RWPE2 (cell line): Measurements from ENCODE around the gene BTC.

Experiments used
- ATAC-seq: fragments of 200-7000 bp; cut with Tn5 transposase; 3 replicates; pipeline ENCODE4 v1.9.1; 2021; ENCODE audit warnings: low read depth
- DNase-seq: peaks from one replicate; pipeline ENCODE4 v3.0.0-alpha.2; 2020; ENCODE audit warnings: low spot score
- H3K27ac ChIP-seq: fragments of 450-650 bp; 2 replicates; pipeline ENCODE4 v1.5.1; 2017; ENCODE audit warnings: mild to moderate bottlenecking; ENCODE audit not compliant: poor library complexity, severe bottlenecking
- H3K27me3 ChIP-seq: fragments of 250-450 bp; sonication (Bioruptor Pico); 2 replicates; pipeline ENCODE4 v1.5.1; 2021; ENCODE audit warnings: mild to moderate bottlenecking, moderate library complexity; ENCODE audit not compliant: insufficient read depth, poor library complexity, severe bottlenecking
- H3K36me3 ChIP-seq: fragments of 250-450 bp; sonication (Bioruptor Pico); 2 replicates; pipeline ENCODE4 v1.5.1; 2020; ENCODE audit warnings: low read depth, mild to moderate bottlenecking, moderate library complexity
- H3K4me1 ChIP-seq: fragments of 250-450 bp; sonication (Bioruptor Pico); 2 replicates; pipeline ENCODE4 v1.5.1; 2021; ENCODE audit warnings: mild to moderate bottlenecking, moderate library complexity; ENCODE audit not compliant: insufficient read depth, poor library complexity, severe bottlenecking
- H3K4me3 ChIP-seq: fragments of 250-450 bp; sonication (Bioruptor Pico); 2 replicates; pipeline ENCODE4 v1.5.1; 2021; ENCODE audit warnings: mild to moderate bottlenecking, moderate library complexity; ENCODE audit not compliant: severe bottlenecking
- H3K9me3 ChIP-seq: fragments of 250-450 bp; sonication (Bioruptor Pico); 2 replicates; pipeline ENCODE4 v1.5.1; 2021; ENCODE audit warnings: mild to moderate bottlenecking, moderate library complexity; ENCODE audit not compliant: severe bottlenecking
- TF ChIP-seq, protein P1 (sequence below): fragments of 450-650 bp; IDR thresholded peaks from one replicate; pipeline ENCODE4 v1.5.1; 2017; ENCODE audit warnings: mild to moderate bottlenecking, moderate library complexity; ENCODE audit not compliant: poor library complexity, severe bottlenecking

BTC gene

GRCh38 chr4:74772783-74773182, 21.5 kb downstream of the BTC start:
- DNase-seq (no peak), ATAC-seq (no peak)
- peaks cover 3% of the 10 kb centered on the region for H3K4me1 ChIP-seq
- H3K27ac ChIP-seq, result no peak overlapping the region
- H3K4me3 ChIP-seq, result no peak overlapping the region
- H3K9me3 ChIP-seq, result no peaks in the 10 kb centered on the region
- TF ChIP-seq, protein P1, sequence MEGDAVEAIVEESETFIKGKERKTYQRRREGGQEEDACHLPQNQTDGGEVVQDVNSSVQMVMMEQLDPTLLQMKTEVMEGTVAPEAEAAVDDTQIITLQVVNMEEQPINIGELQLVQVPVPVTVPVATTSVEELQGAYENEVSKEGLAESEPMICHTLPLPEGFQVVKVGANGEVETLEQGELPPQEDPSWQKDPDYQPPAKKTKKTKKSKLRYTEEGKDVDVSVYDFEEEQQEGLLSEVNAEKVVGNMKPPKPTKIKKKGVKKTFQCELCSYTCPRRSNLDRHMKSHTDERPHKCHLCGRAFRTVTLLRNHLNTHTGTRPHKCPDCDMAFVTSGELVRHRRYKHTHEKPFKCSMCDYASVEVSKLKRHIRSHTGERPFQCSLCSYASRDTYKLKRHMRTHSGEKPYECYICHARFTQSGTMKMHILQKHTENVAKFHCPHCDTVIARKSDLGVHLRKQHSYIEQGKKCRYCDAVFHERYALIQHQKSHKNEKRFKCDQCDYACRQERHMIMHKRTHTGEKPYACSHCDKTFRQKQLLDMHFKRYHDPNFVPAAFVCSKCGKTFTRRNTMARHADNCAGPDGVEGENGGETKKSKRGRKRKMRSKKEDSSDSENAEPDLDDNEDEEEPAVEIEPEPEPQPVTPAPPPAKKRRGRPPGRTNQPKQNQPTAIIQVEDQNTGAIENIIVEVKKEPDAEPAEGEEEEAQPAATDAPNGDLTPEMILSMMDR, result no peak
- H3K27me3 ChIP-seq, result no peaks in the 10 kb centered on the region
- no peaks in the 10 kb centered on the region for H3K36me3 ChIP-seq

GRCh38 chr4:74772106-74772505, 22.2 kb downstream of the BTC start:
- Histone ChIP-seq H3K27ac (no peak overlapping the region), H3K27me3 (no peaks in the 10 kb centered on the region), H3K4me3 (no peak overlapping the region), H3K4me1 (peaks cover 3% of the 10 kb centered on the region), H3K9me3 (no peaks in the 10 kb centered on the region), H3K36me3 (no peaks in the 10 kb centered on the region)
- ATAC-seq (no peak), DNase-seq (no peak)
- TF ChIP-seq, protein P1, result no peak

DNA sequence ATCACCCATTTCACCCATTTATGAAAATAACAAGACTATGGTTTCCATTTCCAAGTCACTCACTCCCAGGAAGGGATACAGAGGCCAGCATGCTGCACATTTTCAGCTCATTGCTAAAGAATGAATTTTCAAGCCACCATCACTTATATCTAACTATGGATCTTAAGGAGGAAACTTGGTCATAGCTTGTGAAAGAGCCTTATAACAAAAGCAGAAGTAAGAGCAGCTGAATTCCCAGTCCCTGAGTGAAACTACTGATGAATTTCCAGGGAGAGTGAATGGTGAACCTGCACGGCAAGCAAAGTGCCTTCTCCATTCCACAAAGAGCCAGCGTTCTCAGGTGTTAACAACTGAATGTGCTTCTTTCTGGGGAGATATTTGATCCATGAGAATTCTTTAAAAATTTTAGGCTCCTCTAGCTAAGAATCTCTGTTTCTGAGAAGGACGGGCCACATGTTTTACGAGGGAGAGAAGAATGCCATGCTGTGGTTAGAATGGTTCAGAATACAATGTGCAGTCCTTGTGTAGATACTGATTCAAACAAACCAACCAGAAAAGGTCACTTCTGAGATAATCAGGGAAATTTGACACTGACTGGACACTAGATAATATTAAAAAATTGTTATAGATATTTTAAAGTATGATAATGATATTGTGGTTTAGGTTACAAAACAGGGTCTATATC, 24.0 kb downstream of the BTC start:
- ATAC-seq (no peak), DNase-seq (no peak)
- peaks cover 3% of the 10 kb centered on the region for H3K4me1 ChIP-seq
- no peak overlapping the region for H3K4me3 ChIP-seq
- TF ChIP-seq, protein P1, result no peak
- no peak overlapping the region for H3K27ac ChIP-seq
- H3K9me3 ChIP-seq, result no peaks in the 10 kb centered on the region
- H3K36me3 ChIP-seq, result no peaks in the 10 kb centered on the region
- no peaks in the 10 kb centered on the region for H3K27me3 ChIP-seq

GRCh38 chr4:74768857-74769525, 25.3 kb downstream of the BTC start:
- H3K27ac ChIP-seq, result no peak overlapping the region
- no peaks in the 10 kb centered on the region for H3K36me3 ChIP-seq
- DNase-seq, result no peak
- H3K4me3 ChIP-seq, result no peak overlapping the region
- H3K27me3 ChIP-seq, result no peaks in the 10 kb centered on the region
- no peaks in the 10 kb centered on the region for H3K9me3 ChIP-seq
- peaks cover 3% of the 10 kb centered on the region for H3K4me1 ChIP-seq
- peak; percentile 77 for ATAC-seq
- TF ChIP-seq, protein P1, result no peak

DNA sequence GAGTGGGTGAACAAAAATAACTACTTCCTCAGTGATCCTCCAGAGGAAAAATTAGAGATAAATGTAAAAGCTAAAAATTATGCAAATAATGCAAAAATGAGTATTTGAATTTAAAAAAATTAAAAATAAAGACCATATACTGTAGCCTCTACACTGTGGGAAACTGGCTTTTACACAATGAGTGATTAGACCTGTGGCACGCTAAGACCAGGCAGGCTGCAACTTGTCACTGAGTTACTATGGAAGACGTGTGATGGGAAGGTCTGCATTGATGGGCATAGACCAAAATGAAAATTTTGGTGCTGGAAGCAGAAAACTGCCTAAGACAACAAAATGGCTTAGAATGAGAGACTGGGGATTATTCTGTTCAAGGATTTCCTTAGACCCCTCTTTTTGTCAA, 30.2 kb downstream of the BTC start:
- H3K27me3 ChIP-seq, result no peaks in the 10 kb centered on the region
- no peaks in the 10 kb centered on the region for H3K4me1 ChIP-seq
- no peak for DNase-seq
- no peaks in the 10 kb centered on the region for H3K36me3 ChIP-seq
- H3K4me3 ChIP-seq, result no peak overlapping the region
- no peak for ATAC-seq
- TF ChIP-seq, protein P1, result no peak
- H3K27ac ChIP-seq, result no peak overlapping the region
- no peaks in the 10 kb centered on the region for H3K9me3 ChIP-seq
